OCI-LY7 (cell line): ENCODE results near the gene LSMEM2. TPM values are rescaled to one million over a fixed set of nuclear protein-coding genes. Genes with fewer than 3 reads are reported as not detected.

ENCODE experiments used
- BruUV-seq: library from RNA; stranded (reverse); fragments of 400-500 nt; replicated peaks from 2 replicates; lab custom pipeline; 2021; lab: Mats Ljungman, UMichigan
- CTCF ChIA-PET: fragments of 300-600 bp; sonication (Branson Sonifier 250); formaldehyde crosslinking; loops from one replicate; lab custom pipeline; 2022; ENCODE audit warnings: antibody characterized with exemption; ENCODE audit not compliant: unreplicated experiment; lab: Charles Lee
- POLR2A ChIA-PET: fragments of 300-600 bp; sonication (Branson Sonifier 250); formaldehyde crosslinking; loops from one replicate; lab custom pipeline; 2022; ENCODE audit warnings: antibody characterized with exemption; lab: Charles Lee
- DNase-seq: peaks from one replicate; pipeline ENCODE4 v3.0.0-alpha.2; 2015; ENCODE audit warnings: low spot score
- H2AFZ ChIP-seq: fragments of 200-600 bp; sonication (generic), shearing (Covaris generic); 2 replicates; pipeline ENCODE4 v1.6.1; 2014; ENCODE audit warnings: mild to moderate bottlenecking, antibody characterized with exemption, low read length, moderate library complexity
- H3K27ac ChIP-seq: fragments of 200-600 bp; sonication (generic); 2 replicates; pipeline ENCODE4 v1.5.1; 2014; ENCODE audit warnings: mixed run types, low read depth, mild to moderate bottlenecking, moderate library complexity, low read length, inconsistent platforms; ENCODE audit not compliant: poor library complexity, severe bottlenecking
- H3K36me3 ChIP-seq: fragments of 200-600 bp; sonication (generic); 2 replicates; pipeline ENCODE4 v1.6.1; 2014; ENCODE audit warnings: mild to moderate bottlenecking, antibody characterized with exemption, low read length, moderate library complexity, mixed read lengths; ENCODE audit not compliant: insufficient read depth
- H3K4me1 ChIP-seq: fragments of 200-600 bp; sonication (generic); 2 replicates; pipeline ENCODE4 v1.5.1; 2014; ENCODE audit warnings: mild to moderate bottlenecking, low read length; ENCODE audit not compliant: insufficient read depth, poor library complexity, severe bottlenecking
- H3K4me2 ChIP-seq: fragments of 200-600 bp; sonication (generic); 2 replicates; pipeline ENCODE4 v1.6.1; 2014; ENCODE audit warnings: mild to moderate bottlenecking, low read length
- H3K4me3 ChIP-seq: fragments of 200-600 bp; sonication (generic); 2 replicates; pipeline ENCODE4 v1.5.1; 2014; ENCODE audit warnings: mild to moderate bottlenecking, low read depth, low read length; ENCODE audit not compliant: poor library complexity, severe bottlenecking
- H3K79me2 ChIP-seq: fragments of 200-600 bp; sonication (generic); 2 replicates; pipeline ENCODE4 v1.6.1; 2016; ENCODE audit warnings: low read depth, mild to moderate bottlenecking, low read length, moderate library complexity, mixed read lengths; ENCODE audit not compliant: insufficient read depth
- H3K9me2 ChIP-seq: fragments of 200-600 bp; sonication (generic); 2 replicates; pipeline ENCODE4 v1.6.1; 2016; ENCODE audit warnings: mild to moderate bottlenecking, low read length, mixed read lengths; ENCODE audit not compliant: insufficient read depth
- H3K9me3 ChIP-seq: fragments of 200-600 bp; sonication (generic); 2 replicates; pipeline ENCODE4 v1.6.1; 2014; ENCODE audit warnings: mild to moderate bottlenecking, mixed run types, low read length, mixed read lengths
- H4K20me1 ChIP-seq: fragments of 200-600 bp; sonication (generic); 2 replicates; pipeline ENCODE4 v1.6.1; 2014; ENCODE audit warnings: mild to moderate bottlenecking, antibody characterized with exemption, low read length, moderate library complexity, mixed read lengths; ENCODE audit not compliant: insufficient read depth
- EZH2phosphoT487 ChIP-seq: fragments of 200-600 bp; sonication (generic); IDR thresholded peaks from 2 replicates; pipeline ENCODE4 v1.6.1; 2018; ENCODE audit warnings: low read depth, borderline replicate concordance, mild to moderate bottlenecking, mixed run types, antibody characterized with exemption, low read length, moderate library complexity, mixed read lengths
- intact Hi-C: fragments of 100-400 bp; cut with micrococcal nuclease; formaldehyde crosslinking; loops from one replicate; pipeline ENCODE4 v1.10.0; 2022; ENCODE audit not compliant: unreplicated experiment
- total RNA-seq, 2 experiments: library from RNA; depleted of rRNA in 1 of 2; stranded (reverse); fragments of >200 nt in 1 of 2; shearing (Covaris generic) in 1 of 2; gene quantifications; 2 replicates each; pipeline ENCODE4 v1.2.3, GENCODE V29; 2014 to 2022
- TF ChIP-seq, protein P1 (sequence below): fragments of 200-600 bp; sonication (generic); conservative IDR thresholded peaks from 2 replicates; pipeline ENCODE4 v1.5.1; 2014; ENCODE audit warnings: mild to moderate bottlenecking, antibody characterized with exemption, low read length, moderate library complexity, mixed read lengths

LSMEM2 gene
- total RNA-seq, 2 experiments from 2014 or later: not detected

- ChIA-PET POLR2A (interaction anchor here (0.6 to 3.2 kb wide), 14 partner anchors 9 to 109 kb away, joined by 3 to 28 read pairs (median 6); partner anchors contain the start of genes CYB561D2, HYAL3, IFRD2 and NAA80), CTCF (interaction anchor here (0.6 to 1.7 kb wide), 9 partner anchors 9 to 318 kb away, joined by 3 to 7 read pairs (median 3); partner anchors contain the start of genes HYAL3 and NAA80)
- Histone ChIP-seq H2AFZ (no peak overlapping the region; the same call in 1 of the 2 replicates), H4K20me1 (peaks cover 5% of the 10 kb centered on the region), H3K9me3 (no peaks in the 10 kb centered on the region), H3K79me2 (peaks cover 50% of the 10 kb centered on the region), H3K4me2 (peak overlapping the region; percentile 90), H3K9me2 (no peaks in the 10 kb centered on the region), H3K36me3 (peaks cover 37% of the 10 kb centered on the region), H3K4me3 (peak overlapping the region; percentile 90), H3K4me1 (peaks cover 63% of the 10 kb centered on the region), H3K27ac (peak overlapping the region; percentile 86)
- TF ChIP-seq EZH2phosphoT487: no peak
- TF ChIP-seq, protein P1, sequence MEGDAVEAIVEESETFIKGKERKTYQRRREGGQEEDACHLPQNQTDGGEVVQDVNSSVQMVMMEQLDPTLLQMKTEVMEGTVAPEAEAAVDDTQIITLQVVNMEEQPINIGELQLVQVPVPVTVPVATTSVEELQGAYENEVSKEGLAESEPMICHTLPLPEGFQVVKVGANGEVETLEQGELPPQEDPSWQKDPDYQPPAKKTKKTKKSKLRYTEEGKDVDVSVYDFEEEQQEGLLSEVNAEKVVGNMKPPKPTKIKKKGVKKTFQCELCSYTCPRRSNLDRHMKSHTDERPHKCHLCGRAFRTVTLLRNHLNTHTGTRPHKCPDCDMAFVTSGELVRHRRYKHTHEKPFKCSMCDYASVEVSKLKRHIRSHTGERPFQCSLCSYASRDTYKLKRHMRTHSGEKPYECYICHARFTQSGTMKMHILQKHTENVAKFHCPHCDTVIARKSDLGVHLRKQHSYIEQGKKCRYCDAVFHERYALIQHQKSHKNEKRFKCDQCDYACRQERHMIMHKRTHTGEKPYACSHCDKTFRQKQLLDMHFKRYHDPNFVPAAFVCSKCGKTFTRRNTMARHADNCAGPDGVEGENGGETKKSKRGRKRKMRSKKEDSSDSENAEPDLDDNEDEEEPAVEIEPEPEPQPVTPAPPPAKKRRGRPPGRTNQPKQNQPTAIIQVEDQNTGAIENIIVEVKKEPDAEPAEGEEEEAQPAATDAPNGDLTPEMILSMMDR: no peak
- BruUV-seq: no TSS peak
- intact Hi-C loops: loop anchor here (5.0 kb wide), 2 partner anchors 40 to 100 kb away; partner anchors contain the start of genes GNAI2, HYAL3 and NAA80
- peak; percentile 98 for DNase-seq
Measured at GRCh38 chr3:50337175-50337861, 58.4 kb downstream of the LSMEM2 start.

Other genes starting within 250 kb of the LSMEM2 start
- 139 and 192 TPM in 2 replicates for gene RBM5, start 190.2 kb upstream of the LSMEM2 start, total RNA-seq (2014; rRNA removed; shearing (Covaris generic))
- gene RBM5, start 190.2 kb upstream of the LSMEM2 start, total RNA-seq (2022): 197 and 223 TPM in 2 replicates
- 0.28 TPM in 1 of 2 replicates, not detected in the other for gene SEMA3F, start 123.8 kb upstream of the LSMEM2 start, total RNA-seq (2014; rRNA removed; shearing (Covaris generic))
- gene SEMA3F, start 123.8 kb upstream of the LSMEM2 start, total RNA-seq (2022): 0.18 and 0.84 TPM in 2 replicates
- gene GNAT1, start 87.5 kb upstream of the LSMEM2 start, total RNA-seq (2014; rRNA removed; shearing (Covaris generic)): not detected in 2 replicates
- gene GNAT1, start 87.5 kb upstream of the LSMEM2 start, total RNA-seq (2022): not detected in 2 replicates
- not detected in 2 replicates for gene SLC38A3, start 73.8 kb upstream of the LSMEM2 start, total RNA-seq (2014; rRNA removed; shearing (Covaris generic))
- not detected in 2 replicates for gene SLC38A3, start 73.8 kb upstream of the LSMEM2 start, total RNA-seq (2022)
- gene GNAI2, start 42.9 kb upstream of the LSMEM2 start, total RNA-seq (2014; rRNA removed; shearing (Covaris generic)): 165 and 190 TPM in 2 replicates
- gene GNAI2, start 42.9 kb upstream of the LSMEM2 start, total RNA-seq (2022): 256 and 266 TPM in 2 replicates
- 0.10 and 0.28 TPM in 2 replicates for gene SEMA3B, start 9.9 kb upstream of the LSMEM2 start, total RNA-seq (2014; rRNA removed; shearing (Covaris generic))
- gene SEMA3B, start 9.9 kb upstream of the LSMEM2 start, total RNA-seq (2022): 0.82 and 1.2 TPM in 2 replicates
- gene IFRD2, start 13.3 kb downstream of the LSMEM2 start, total RNA-seq (2014; rRNA removed; shearing (Covaris generic)): 73.1 and 95.5 TPM in 2 replicates
- 93.3 and 97.3 TPM in 2 replicates for gene IFRD2, start 13.3 kb downstream of the LSMEM2 start, total RNA-seq (2022)
- gene HYAL3, start 20.3 kb downstream of the LSMEM2 start, total RNA-seq (2014; rRNA removed; shearing (Covaris generic)): 1.2 and 2.7 TPM in 2 replicates
- 3.5 and 4.4 TPM in 2 replicates for gene HYAL3, start 20.3 kb downstream of the LSMEM2 start, total RNA-seq (2022)
- 13.6 and 18.7 TPM in 2 replicates for gene NAA80, start 20.3 kb downstream of the LSMEM2 start, total RNA-seq (2014; rRNA removed; shearing (Covaris generic))
- gene NAA80, start 20.3 kb downstream of the LSMEM2 start, total RNA-seq (2022): 18.7 and 21.7 TPM in 2 replicates
- gene HYAL1, start 24.5 kb downstream of the LSMEM2 start, total RNA-seq (2014; rRNA removed; shearing (Covaris generic)): 0.85 and 2.8 TPM in 2 replicates
- gene HYAL1, start 24.5 kb downstream of the LSMEM2 start, total RNA-seq (2022): 0.33 and 0.36 TPM in 2 replicates
- gene HYAL2, start 43.7 kb downstream of the LSMEM2 start, total RNA-seq (2014; rRNA removed; shearing (Covaris generic)): 15.3 and 19.7 TPM in 2 replicates
- gene HYAL2, start 43.7 kb downstream of the LSMEM2 start, total RNA-seq (2022): 7.6 and 7.7 TPM in 2 replicates
- gene TUSC2, start 49.1 kb downstream of the LSMEM2 start, total RNA-seq (2014; rRNA removed; shearing (Covaris generic)): 24.5 and 26.9 TPM in 2 replicates
- 20.2 and 20.4 TPM in 2 replicates for gene TUSC2, start 49.1 kb downstream of the LSMEM2 start, total RNA-seq (2022)
- 35.8 and 36.0 TPM in 2 replicates for gene RASSF1, start 61.7 kb downstream of the LSMEM2 start, total RNA-seq (2014; rRNA removed; shearing (Covaris generic))
- gene RASSF1, start 61.7 kb downstream of the LSMEM2 start, total RNA-seq (2022): 33.0 and 33.9 TPM in 2 replicates
- gene ZMYND10, start 66.6 kb downstream of the LSMEM2 start, total RNA-seq (2014; rRNA removed; shearing (Covaris generic)): 1.7 and 1.8 TPM in 2 replicates
- 2.8 and 3.0 TPM in 2 replicates for gene ZMYND10, start 66.6 kb downstream of the LSMEM2 start, total RNA-seq (2022)
- gene NPRL2, start 71.7 kb downstream of the LSMEM2 start, total RNA-seq (2014; rRNA removed; shearing (Covaris generic)): 38.6 and 52.5 TPM in 2 replicates
- 27.9 and 36.0 TPM in 2 replicates for gene NPRL2, start 71.7 kb downstream of the LSMEM2 start, total RNA-seq (2022)
- 16.2 and 28.0 TPM in 2 replicates for gene CYB561D2, start 71.8 kb downstream of the LSMEM2 start, total RNA-seq (2014; rRNA removed; shearing (Covaris generic))
- gene CYB561D2, start 71.8 kb downstream of the LSMEM2 start, total RNA-seq (2022): 17.8 and 18.7 TPM in 2 replicates
- 14.5 and 18.9 TPM in 2 replicates for gene TMEM115, start 80.4 kb downstream of the LSMEM2 start, total RNA-seq (2014; rRNA removed; shearing (Covaris generic))
- 16.2 and 17.1 TPM in 2 replicates for gene TMEM115, start 80.4 kb downstream of the LSMEM2 start, total RNA-seq (2022)
- 0.09 TPM in 1 of 2 replicates, not detected in the other for gene CACNA2D2, start 224.5 kb downstream of the LSMEM2 start, total RNA-seq (2014; rRNA removed; shearing (Covaris generic))
- 0.21 and 0.28 TPM in 2 replicates for gene CACNA2D2, start 224.5 kb downstream of the LSMEM2 start, total RNA-seq (2022)